ENCODE measurements around the gene TAF3. TPM values are rescaled to one million over a fixed set of nuclear protein-coding genes. Genes with fewer than 3 reads are reported as not detected.

The TAF3 gene
- total RNA-seq, 3 donors from 2014 or later = 7.4 to 9.7 (median 9.2) TPM

- no peak for DNase-seq (ENCODE audit: low spot score in 2 of 2)
- TF ChIP-seq POLR2AphosphoS5 (IDR thresholded peaks at IDR 0.05) (no peak), POLR2A (IDR thresholded peaks at IDR 0.05) (no peak)
- TF ChIP-seq, protein P1, sequence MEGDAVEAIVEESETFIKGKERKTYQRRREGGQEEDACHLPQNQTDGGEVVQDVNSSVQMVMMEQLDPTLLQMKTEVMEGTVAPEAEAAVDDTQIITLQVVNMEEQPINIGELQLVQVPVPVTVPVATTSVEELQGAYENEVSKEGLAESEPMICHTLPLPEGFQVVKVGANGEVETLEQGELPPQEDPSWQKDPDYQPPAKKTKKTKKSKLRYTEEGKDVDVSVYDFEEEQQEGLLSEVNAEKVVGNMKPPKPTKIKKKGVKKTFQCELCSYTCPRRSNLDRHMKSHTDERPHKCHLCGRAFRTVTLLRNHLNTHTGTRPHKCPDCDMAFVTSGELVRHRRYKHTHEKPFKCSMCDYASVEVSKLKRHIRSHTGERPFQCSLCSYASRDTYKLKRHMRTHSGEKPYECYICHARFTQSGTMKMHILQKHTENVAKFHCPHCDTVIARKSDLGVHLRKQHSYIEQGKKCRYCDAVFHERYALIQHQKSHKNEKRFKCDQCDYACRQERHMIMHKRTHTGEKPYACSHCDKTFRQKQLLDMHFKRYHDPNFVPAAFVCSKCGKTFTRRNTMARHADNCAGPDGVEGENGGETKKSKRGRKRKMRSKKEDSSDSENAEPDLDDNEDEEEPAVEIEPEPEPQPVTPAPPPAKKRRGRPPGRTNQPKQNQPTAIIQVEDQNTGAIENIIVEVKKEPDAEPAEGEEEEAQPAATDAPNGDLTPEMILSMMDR (IDR thresholded peaks at IDR 0.05) = no peak
These were observed 25.8 kb upstream of the TAF3 start for GRCh38 chr10:7792541-7792940.

GRCh38 chr10:7794251-7795026, 23.9 kb upstream of the TAF3 start:
- Histone ChIP-seq H3K27ac (no peak overlapping the region), H3K9me3 (no peaks in the 10 kb centered on the region), H3K36me3 (no peaks in the 10 kb centered on the region), H3K4me3 (no peak overlapping the region), H3K27me3 (no peaks in the 10 kb centered on the region), H3K4me1 (no peaks in the 10 kb centered on the region)
- TF ChIP-seq POLR2A (IDR thresholded peaks at IDR 0.05) (no peak), POLR2AphosphoS5 (IDR thresholded peaks at IDR 0.05) (no peak)
- TF ChIP-seq, protein P1 (IDR thresholded peaks at IDR 0.05) = no peak
- no peak for DNase-seq (ENCODE audit: low spot score in 2 of 2)
- intact Hi-C loops (cut with DNase I; ENCODE audit: low total_unique reads) = no loop called here

More at GRCh38 chr10:7792541-7792940, 25.8 kb upstream of the TAF3 start:
- Histone ChIP-seq H3K36me3 (no peaks in the 10 kb centered on the region), H3K4me3 (no peak overlapping the region), H3K27me3 (no peaks in the 10 kb centered on the region), H3K9me3 (no peaks in the 10 kb centered on the region), H3K27ac (no peak overlapping the region), H3K4me1 (no peaks in the 10 kb centered on the region)
- intact Hi-C loops (cut with DNase I; ENCODE audit: low total_unique reads) = no loop called here

- TF ChIP-seq POLR2AphosphoS5 (IDR thresholded peaks at IDR 0.05) (no peak), POLR2A (IDR thresholded peaks at IDR 0.05) (no peak)
- TF ChIP-seq, protein P1 (IDR thresholded peaks at IDR 0.05) = no peak
- no peaks in the 10 kb centered on the region for H3K27me3 ChIP-seq
- no peak overlapping the region for H3K27ac ChIP-seq
- H3K36me3 ChIP-seq = no peaks in the 10 kb centered on the region
- H3K4me3 ChIP-seq = no peak overlapping the region
- no peaks in the 10 kb centered on the region for H3K4me1 ChIP-seq
- no peaks in the 10 kb centered on the region for H3K9me3 ChIP-seq
- DNase-seq (ENCODE audit: low spot score in 2 of 2) = no peak
- intact Hi-C loops (cut with DNase I; ENCODE audit: low total_unique reads) = no loop called here
These were observed 22.7 kb upstream of the TAF3 start for GRCh38 chr10:7795605-7796004.

DNA sequence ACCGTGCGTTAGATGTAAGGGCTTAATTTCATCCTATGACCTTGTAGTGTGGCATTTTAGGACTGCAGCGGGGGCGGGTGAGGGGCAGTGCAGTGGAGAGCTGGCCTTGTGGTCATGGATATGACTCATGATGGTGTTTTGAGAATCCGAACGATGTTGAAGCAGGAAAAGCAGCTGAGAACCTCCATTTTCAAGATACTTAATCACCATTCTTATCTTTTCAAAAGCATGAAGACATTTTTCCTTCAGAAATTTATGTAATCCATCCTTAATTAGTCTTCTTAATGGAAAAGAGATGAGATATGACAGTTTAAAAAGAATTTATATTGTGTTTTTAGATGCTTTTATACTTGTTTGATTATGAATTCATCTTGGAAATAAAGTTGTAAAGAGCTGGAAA, 20.7 kb upstream of the TAF3 start:
- no peak overlapping the region for H3K27ac ChIP-seq
- TF ChIP-seq POLR2AphosphoS5 (IDR thresholded peaks at IDR 0.05) (no peak), POLR2A (IDR thresholded peaks at IDR 0.05) (no peak)
- TF ChIP-seq, protein P1 (IDR thresholded peaks at IDR 0.05) = no peak
- no peaks in the 10 kb centered on the region for H3K4me1 ChIP-seq
- H3K9me3 ChIP-seq = no peaks in the 10 kb centered on the region
- no peak for DNase-seq (ENCODE audit: low spot score in 2 of 2)
- peaks cover 14% of the 10 kb centered on the region for H3K36me3 ChIP-seq
- H3K27me3 ChIP-seq = no peaks in the 10 kb centered on the region
- no peak overlapping the region for H3K4me3 ChIP-seq
- intact Hi-C loops (cut with DNase I; ENCODE audit: low total_unique reads) = no loop called here

- Histone ChIP-seq H3K36me3 (peaks cover 19% of the 10 kb centered on the region), H3K4me1 (no peaks in the 10 kb centered on the region), H3K4me3 (no peak overlapping the region), H3K9me3 (no peaks in the 10 kb centered on the region), H3K27ac (no peak overlapping the region), H3K27me3 (no peaks in the 10 kb centered on the region)
- TF ChIP-seq POLR2AphosphoS5 (IDR thresholded peaks at IDR 0.05) (no peak), POLR2A (IDR thresholded peaks at IDR 0.05) (no peak)
- TF ChIP-seq, protein P1 (IDR thresholded peaks at IDR 0.05) = no peak
- no peak for DNase-seq (ENCODE audit: low spot score in 2 of 2)
- intact Hi-C loops (cut with DNase I; ENCODE audit: low total_unique reads) = no loop called here
These were observed 15.7 kb upstream of the TAF3 start for GRCh38 chr10:7802606-7803005.

Measured in breast epithelium (tissue), 4 donors.